HG03457 (cell line): ENCODE measurements around the gene APOBEC3F.

Source experiments
- ATAC-seq: cut with Tn5 transposase; IDR thresholded peaks from one replicate; pipeline ENCODE4 v1.9.1; 2021; ENCODE audit warnings: moderate number of reproducible peaks; ENCODE audit not compliant: unreplicated experiment

APOBEC3F gene

GRCh38 chr22:39090426-39091064 lies 49.9 kb downstream of the APOBEC3F start:
- ATAC-seq = no peak

- ATAC-seq = no peak
Measured at GRCh38 chr22:39091126-39092081, 50.7 kb downstream of the APOBEC3F start.

DNA sequence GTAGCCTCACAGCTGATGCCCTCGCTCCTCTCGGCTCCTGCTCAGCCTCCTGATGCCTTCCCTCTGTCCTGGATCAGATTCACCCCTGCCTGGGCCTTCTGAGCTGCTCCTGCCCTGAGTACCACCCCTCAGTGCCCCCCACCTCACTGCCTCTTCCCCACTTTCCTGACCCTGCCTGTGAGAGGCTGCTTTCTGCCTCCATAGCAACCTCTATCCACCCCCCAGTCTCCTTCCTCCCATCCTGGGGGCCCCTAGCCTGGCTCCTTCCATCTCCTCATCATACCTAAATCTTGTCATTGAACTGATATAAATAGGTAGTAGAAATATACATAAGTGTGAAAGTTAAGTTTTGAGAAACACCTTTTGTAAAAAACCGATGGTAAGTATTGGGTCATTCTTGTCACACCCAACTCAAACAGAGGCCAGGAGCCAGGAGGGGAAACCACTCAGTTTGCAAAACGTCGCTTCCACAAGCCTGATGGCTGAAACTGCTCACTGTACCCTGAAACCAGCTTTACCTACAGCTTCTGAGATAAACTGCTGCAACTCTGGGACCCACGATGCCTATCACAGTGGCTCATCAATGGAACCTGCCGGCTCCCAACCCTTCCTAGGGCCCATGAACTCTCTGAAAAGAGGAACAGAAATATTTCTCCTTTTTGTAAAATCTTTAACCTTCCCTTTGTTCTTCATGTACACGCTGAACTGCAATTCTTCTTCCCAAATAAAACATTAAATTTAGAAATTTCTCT lies 51.6 kb downstream of the APOBEC3F start:
- ATAC-seq = no peak

GRCh38 chr22:39094717-39095389 lies 54.2 kb downstream of the APOBEC3F start:
- no peak for ATAC-seq

GRCh38 chr22:39095971-39096370 lies 55.3 kb downstream of the APOBEC3F start:
- no peak for ATAC-seq

DNA sequence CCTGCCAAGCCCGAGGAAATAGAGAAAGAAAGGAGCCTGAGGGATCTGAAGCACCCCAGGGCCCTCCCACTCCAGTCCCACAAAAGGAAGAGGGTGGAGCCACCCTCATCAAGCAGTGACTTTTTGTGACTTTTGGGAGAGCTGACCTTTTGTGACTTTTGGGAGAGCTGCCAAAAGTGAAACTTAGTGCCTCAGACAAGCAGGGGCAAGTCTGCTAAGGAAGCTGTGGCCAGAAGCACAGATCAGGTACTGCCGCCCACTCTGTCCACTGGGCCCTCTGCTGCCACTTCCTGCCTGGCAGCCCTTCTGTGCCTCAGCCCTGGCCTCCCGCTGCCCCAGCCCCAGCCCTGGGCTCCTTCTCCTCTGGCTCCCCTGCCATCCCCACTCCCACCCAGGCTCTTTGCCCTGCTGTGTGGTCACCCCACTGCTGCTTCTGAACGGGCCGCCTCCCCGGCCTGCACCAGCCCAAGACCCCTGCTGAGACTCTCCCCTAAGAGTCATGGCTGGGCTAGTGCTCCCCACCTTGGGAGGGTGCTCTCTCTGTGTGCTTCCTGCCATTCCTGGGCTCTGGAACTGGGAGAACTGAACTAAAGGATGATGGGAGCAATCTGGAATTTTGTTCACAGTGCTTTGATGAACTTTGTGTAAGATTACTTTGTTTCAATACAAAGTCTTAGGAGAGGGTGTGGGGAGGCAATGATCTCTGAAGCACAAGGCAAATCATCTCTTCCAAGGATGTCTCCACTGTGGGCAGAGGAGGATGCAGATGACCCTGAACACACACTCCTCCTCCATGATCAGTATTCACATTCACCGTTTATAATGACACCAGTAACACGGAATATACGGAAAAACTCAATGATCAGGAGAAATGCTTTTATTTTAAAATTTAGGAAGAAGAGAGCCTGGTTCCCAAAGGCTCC lies 56.7 kb downstream of the APOBEC3F start, which contains the start of gene APOBEC3H:
Gene APOBEC3H, plus strand, starts transcription at position 147 of the 923 bp plus-strand sequence. CDS start 3,035 bp downstream, outside the sequence.
- no peak for ATAC-seq

GRCh38 chr22:39098026-39098425 lies 57.4 kb downstream of the APOBEC3F start:
- no peak for ATAC-seq

GRCh38 chr22:39098576-39098975 lies 57.9 kb downstream of the APOBEC3F start:
- no peak for ATAC-seq

DNA sequence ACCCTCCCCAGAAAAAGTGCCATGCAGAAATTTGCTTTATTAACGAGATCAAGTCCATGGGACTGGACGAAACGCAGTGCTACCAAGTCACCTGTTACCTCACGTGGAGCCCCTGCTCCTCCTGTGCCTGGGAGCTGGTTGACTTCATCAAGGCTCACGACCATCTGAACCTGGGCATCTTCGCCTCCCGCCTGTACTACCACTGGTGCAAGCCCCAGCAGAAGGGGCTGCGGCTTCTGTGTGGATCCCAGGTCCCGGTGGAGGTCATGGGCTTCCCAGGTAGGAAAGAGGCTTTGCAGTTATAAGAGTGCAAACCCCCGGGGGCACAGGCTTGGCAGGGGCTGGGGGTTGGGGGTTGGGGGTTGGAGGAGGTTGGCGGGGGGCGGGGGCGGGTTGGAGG lies 60.6 kb downstream of the APOBEC3F start:
- no peak for ATAC-seq

DNA sequence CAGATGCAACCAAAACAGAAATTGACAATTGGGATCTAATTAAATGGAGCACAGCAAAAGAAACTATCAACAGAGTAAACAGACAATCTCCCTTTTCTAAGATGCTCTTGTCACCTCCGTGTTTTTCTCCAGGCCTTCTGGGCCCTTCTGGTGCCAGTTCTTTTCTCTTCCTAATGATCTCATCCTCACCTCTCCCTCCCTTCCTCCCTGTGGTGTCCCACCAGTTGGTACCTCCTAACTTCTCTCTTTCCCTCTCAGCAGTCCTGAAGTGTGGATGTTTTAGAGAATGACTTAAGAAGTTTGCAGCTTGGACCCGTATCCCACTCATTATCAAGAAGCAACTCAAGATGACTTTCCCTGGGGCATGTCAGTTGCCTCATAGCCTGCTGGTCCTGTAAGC lies 62.8 kb downstream of the APOBEC3F start:
- ATAC-seq = no peak
